Activated CD8-positive, alpha-beta memory T cell treated with anti-CD3 and anti-CD28 coated beads for 4 hours (primary cell): ENCODE results near the gene CRYBB2.
"Not testable (repeated sequence)": the region's sequence is repeated elsewhere in the genome, so short reads cannot be mapped to it uniquely, and the experiment has no call there.

ENCODE experiments used
- DNase-seq, 2 donors: peaks; one replicate each; pipeline ENCODE4 v3.0.0-alpha.2; 2020; ENCODE audit warnings: low read depth in 2 of 2

CRYBB2 gene

GRCh38 chr22:25199731-25200520 is 19.5 kb upstream of the CRYBB2 start, which contains the start of gene CRYBB3:
Gene CRYBB3, plus strand, starts transcription at chr22:25199858. Its CDS starts 1,539 bp downstream, at chr22:25201397.
- DNase-seq: no peak

DNA sequence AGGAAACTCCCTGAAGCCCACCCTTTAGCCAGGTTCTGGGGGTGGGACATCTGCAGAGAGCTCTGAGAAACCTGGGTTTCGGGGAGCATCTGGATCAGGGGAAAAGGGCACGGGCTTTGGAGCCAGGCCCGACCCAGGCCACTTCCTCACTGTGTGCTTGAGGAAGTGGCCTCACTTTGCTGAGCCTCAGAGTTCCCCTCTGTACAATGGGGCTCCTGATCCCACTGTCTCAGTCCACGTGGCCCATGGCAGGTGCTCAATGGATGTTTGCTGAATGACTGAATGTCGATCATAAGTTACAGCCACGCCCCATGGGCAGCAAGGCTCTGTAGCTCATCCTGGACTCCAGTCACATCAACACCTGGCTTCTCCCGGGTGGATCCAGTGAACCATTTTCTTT is 18.5 kb upstream of the CRYBB2 start:
- DNase-seq: no peak

DNA sequence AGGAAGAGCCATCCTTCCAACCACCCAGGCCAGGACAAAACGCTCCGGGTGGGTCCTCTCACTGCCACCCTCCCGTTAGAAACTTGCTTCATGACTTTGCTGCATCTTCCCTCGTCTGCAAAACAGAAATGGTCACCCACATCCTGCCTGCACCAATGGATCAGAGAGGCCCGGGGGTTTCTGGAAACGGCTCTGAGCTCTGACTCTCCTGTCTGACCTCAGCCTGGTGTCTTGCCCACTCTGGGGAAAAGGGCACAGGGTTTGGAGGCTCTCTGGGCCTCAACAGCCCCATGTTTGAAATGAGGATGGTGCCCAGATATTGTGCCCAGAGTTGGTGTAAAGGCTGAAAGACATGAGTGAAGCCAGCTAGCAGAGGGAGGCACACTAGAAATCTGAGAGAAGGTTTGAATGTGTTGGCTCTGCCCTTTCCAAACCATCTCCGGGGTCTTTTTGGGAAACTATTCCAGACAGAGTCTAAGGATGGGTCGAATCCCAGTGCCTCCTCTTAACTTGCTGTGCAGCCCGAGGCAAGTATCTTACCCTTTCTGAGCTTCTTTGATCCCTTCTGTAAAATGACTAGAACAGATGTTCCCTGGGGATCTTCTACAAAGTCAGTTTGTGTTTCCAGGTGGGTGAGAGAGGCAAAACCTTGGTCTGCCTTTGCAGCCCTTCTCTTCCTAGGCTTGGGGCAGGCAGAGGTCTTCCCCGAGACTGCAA is 17.7 kb upstream of the CRYBB2 start:
- DNase-seq: no peak

GRCh38 chr22:25202290-25202921 is 17.0 kb upstream of the CRYBB2 start:
- peak; percentile 3 to 12 for DNase-seq

- no peak for DNase-seq
Measured at GRCh38 chr22:25203082-25203481, 16.4 kb upstream of the CRYBB2 start.

DNA sequence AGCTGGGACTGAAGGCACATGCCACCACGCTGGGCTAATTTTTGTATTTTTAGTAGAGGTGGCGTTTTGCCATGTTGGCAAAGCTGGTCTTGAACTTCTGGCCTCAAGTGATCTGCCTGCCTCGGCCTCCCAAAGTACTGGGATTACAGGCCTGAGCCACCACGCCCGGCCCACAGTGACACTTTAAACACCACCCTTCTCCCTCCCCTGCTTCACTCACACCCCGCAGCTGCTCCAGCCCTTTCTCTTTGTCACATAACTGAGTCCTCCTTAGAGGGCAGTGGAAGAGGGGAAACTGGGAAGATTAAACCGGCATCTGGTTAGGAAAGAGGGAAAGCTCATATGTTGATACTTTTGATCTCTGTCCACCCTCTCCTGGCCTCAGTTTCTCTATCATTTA is 14.9 kb upstream of the CRYBB2 start:
- DNase-seq: not testable (repeated sequence)

- DNase-seq: no peak
Measured at GRCh38 chr22:25205847-25206246, 13.6 kb upstream of the CRYBB2 start.

DNA sequence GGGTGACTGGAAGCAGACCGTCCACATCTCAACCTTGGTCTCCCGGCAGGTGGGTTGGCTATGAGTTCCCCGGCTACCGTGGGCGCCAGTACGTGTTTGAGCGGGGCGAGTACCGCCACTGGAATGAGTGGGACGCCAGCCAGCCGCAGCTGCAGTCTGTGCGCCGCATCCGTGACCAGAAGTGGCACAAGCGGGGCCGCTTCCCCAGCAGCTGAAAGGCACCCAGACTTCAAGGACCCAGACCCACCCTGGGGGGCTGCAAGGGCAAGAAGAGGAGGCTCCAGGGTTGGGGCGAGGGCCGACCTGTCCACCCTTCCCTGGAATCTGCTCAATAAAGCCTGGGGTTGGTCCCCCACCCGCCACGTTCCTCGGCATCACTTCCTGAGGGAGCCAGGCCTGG is 12.4 kb upstream of the CRYBB2 start:
- DNase-seq: no peak

DNA sequence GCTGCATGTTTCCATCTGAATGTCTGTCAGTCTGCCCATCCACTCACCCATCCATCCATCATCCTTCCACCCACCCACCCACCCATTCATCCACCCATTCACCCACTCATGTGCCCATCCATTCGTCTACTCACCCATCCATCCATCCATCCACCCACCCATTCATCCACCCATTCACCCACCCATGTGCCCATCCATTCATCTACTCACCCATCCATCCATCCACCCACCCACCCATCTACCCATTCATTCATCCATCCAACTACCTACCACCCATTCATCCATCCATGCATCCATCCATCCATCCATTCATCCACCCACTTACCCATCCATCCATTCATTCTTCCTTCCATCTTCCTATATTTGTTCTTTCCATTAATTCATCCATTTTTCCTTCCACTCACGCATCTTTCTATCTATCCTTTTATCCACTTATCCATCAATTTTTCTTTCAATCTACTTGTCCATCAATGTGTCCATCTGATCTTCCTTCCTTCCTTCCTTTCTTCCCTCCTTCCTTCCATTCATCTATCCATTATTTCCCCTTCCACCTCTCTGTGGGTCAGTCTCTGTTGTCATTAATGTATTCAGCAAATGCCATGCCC is 11.8 kb upstream of the CRYBB2 start:
- DNase-seq: no peak

DNA sequence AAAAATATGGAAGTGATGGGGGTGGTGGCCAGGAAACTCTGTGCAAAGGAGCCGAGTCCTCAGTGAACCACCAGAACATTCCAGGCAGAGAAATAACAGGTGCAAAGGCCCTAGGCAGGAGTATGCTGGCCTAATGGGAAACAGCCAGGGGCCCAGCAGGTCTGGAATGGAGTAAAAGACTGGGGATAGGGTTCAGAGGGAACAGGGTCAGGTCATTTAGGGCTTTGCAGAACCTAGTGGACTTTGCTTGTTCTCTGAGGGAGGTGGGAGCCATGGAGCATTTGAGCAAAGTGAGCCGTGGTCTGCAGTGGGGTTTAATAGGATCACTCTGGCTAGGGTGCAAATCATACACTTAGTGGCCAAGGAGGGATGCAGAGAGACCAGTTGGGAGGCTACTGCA is 11.1 kb upstream of the CRYBB2 start:
- DNase-seq: no peak

- DNase-seq: no peak
Measured at GRCh38 chr22:25208743-25209505, 10.5 kb upstream of the CRYBB2 start.

DNA sequence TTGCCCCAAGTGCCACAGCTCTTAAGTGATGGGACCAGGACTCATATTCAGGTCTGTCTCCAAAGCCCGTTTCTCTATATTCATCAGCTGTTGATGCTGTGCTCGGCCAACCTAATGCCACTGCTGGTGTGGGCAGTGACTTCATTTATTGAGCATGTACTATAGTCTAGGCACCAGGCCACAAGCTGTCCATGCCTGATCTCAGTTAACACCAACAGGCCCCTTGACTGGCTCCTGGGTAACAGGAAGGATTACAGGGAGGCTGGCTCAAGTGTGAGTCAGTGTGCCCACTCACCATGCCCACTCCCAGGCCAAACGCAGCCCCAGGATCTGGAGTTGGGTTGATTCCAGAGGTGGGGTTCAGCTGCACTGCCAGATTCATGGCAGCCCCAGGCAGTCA is 8.6 kb upstream of the CRYBB2 start:
- DNase-seq: no peak

GRCh38 chr22:25212337-25212736 is 7.1 kb upstream of the CRYBB2 start:
- DNase-seq: no peak

GRCh38 chr22:25213221-25213620 is 6.2 kb upstream of the CRYBB2 start:
- no peak for DNase-seq

DNA sequence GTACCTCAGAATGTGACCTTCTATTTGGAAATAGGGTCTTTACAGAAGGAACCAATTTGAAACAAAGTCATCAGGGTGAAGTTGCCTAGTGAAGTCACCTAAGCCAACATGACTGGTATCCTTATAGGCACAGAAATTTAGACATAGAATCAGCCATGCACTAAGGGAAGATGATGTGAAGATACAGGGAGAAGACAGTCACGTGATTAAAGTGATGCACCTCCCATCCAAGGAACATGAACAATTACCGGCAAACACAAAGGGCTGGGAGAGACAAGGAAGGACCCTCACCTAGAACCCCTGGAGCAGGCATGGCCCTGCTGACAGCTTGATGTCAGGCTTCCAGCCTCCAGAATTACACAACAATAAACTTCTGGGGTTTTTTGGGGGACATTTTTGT is 3.2 kb upstream of the CRYBB2 start:
- no peak for DNase-seq

- DNase-seq: no peak
Measured at GRCh38 chr22:25219948-25220442, 556 bp downstream of the CRYBB2 start.

DNA sequence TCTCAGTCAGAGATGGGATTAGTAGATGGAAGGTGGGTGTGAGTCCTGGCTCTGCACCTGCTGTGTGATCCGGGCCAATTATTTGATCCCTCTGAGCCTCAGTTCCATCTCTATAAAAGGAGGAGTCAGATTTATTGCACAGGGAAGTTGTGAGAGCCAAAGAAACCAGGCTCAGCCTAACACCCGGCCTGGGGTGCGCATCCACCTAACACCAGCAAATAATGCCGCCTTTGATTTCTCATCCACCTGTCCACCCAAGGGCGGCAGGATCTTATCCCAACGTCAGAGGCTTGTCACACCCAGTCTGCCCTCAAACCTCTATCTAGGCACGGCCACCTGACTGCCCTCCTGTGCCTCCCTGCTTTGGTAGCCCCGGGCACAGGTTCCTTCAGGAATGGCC is 2.4 kb downstream of the CRYBB2 start:
- DNase-seq: no peak

GRCh38 chr22:25223269-25223850 is 3.9 kb downstream of the CRYBB2 start:
- DNase-seq: no peak

GRCh38 chr22:25228822-25229221 is 9.4 kb downstream of the CRYBB2 start:
- no peak for DNase-seq

GRCh38 chr22:25230760-25231159 is 11.3 kb downstream of the CRYBB2 start:
- not testable (repeated sequence) for DNase-seq

DNA sequence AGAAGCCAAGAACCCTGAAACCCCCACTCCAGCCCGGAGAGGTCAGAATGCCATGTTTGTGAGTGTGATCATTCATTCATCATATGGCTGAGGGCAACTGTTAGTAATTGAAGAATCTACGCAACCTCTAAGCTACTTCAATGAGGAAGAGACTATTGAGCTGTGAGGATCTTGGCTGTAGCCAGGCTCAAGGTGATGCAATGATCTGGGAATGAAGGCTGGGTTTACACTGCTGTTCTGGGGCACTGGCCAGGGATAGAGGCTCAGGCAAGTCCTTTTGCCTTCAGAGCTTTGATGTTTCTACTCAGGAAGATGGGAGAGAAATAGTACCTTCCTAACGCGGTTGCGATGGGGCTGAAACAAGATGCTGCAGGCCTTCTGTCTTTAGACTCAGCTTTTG is 12.9 kb downstream of the CRYBB2 start:
- no peak for DNase-seq
